GM18870 (cell line): ENCODE data around the gene EGFL7.
"Not testable (repeated sequence)": the region's sequence is repeated elsewhere in the genome, so short reads cannot be mapped to it uniquely, and the experiment has no call there.

Experiments
- ATAC-seq: cut with Tn5 transposase; IDR thresholded peaks from one replicate; pipeline ENCODE4 v1.9.1; 2021; ENCODE audit warnings: moderate library complexity; ENCODE audit not compliant: unreplicated experiment

The EGFL7 gene

GRCh38 chr9:136624184-136624951 lies 38.3 kb upstream of the EGFL7 start:
- no peak for ATAC-seq

- ATAC-seq, result no peak
Measured at GRCh38 chr9:136625101-136626065, 37.3 kb upstream of the EGFL7 start.

- ATAC-seq, result no peak
Measured at GRCh38 chr9:136626066-136626725, 36.5 kb upstream of the EGFL7 start.

GRCh38 chr9:136626740-136627642 lies 35.7 kb upstream of the EGFL7 start:
- no peak for ATAC-seq

GRCh38 chr9:136627703-136628102 lies 35.0 kb upstream of the EGFL7 start:
- ATAC-seq, result no peak

GRCh38 chr9:136628268-136628667 lies 34.4 kb upstream of the EGFL7 start:
- no peak for ATAC-seq

- no peak for ATAC-seq
Measured at GRCh38 chr9:136629001-136629878, 33.5 kb upstream of the EGFL7 start.

- no peak for ATAC-seq
Measured at GRCh38 chr9:136629879-136630661, 32.6 kb upstream of the EGFL7 start.

GRCh38 chr9:136630662-136630992 lies 32.1 kb upstream of the EGFL7 start:
- no peak for ATAC-seq

GRCh38 chr9:136631038-136632000 lies 31.4 kb upstream of the EGFL7 start:
- no peak for ATAC-seq

GRCh38 chr9:136632072-136632471 lies 30.6 kb upstream of the EGFL7 start:
- not testable (repeated sequence) for ATAC-seq

GRCh38 chr9:136632491-136633106 lies 30.1 kb upstream of the EGFL7 start:
- not testable (repeated sequence) for ATAC-seq

GRCh38 chr9:136634904-136635303 lies 27.8 kb upstream of the EGFL7 start:
- no peak for ATAC-seq

GRCh38 chr9:136640171-136641111 lies 22.3 kb upstream of the EGFL7 start:
- no peak for ATAC-seq

- no peak for ATAC-seq
Measured at GRCh38 chr9:136642439-136642921, 20.2 kb upstream of the EGFL7 start.
